ENCODE measurements around the gene KRTAP2-1. TPM values are rescaled to one million over a fixed set of nuclear protein-coding genes. Genes with fewer than 3 reads are reported as not detected.

KRTAP2-1 gene
- total and polyA plus RNA-seq, 8 donors = not detected

DNA sequence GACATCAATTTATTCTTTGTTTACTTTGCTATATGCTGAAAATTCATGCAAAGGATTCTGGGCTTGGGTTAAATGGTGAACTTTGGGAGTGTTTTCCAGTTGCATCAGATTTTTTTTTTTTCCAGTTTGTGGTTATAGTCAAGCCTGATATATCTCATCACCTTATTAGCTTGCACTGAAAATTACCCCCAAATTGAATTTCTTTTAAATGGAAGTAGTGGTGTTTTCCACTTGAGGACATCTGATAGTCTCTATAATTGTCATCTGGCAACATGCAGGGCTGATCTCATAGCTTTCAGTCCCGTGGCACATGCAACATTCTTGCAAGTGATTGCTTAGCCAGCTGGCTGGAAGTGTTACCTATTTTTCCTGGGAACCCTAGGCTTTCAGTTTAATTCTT, 33.5 kb downstream of the KRTAP2-1 start:
- FAIRE-seq = no peak
- no peak for DNase-seq
- intact Hi-C loops (cut with DNase I) = no loop called here
- H3K4me1 ChIP-seq = no peaks in the 10 kb centered on the region
- H3K4me3 ChIP-seq = no peak overlapping the region
- H3K36me3 ChIP-seq = no peaks in the 10 kb centered on the region
- TF ChIP-seq, protein P1, sequence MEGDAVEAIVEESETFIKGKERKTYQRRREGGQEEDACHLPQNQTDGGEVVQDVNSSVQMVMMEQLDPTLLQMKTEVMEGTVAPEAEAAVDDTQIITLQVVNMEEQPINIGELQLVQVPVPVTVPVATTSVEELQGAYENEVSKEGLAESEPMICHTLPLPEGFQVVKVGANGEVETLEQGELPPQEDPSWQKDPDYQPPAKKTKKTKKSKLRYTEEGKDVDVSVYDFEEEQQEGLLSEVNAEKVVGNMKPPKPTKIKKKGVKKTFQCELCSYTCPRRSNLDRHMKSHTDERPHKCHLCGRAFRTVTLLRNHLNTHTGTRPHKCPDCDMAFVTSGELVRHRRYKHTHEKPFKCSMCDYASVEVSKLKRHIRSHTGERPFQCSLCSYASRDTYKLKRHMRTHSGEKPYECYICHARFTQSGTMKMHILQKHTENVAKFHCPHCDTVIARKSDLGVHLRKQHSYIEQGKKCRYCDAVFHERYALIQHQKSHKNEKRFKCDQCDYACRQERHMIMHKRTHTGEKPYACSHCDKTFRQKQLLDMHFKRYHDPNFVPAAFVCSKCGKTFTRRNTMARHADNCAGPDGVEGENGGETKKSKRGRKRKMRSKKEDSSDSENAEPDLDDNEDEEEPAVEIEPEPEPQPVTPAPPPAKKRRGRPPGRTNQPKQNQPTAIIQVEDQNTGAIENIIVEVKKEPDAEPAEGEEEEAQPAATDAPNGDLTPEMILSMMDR (IDR thresholded peaks at IDR 0.05) = no peak
- no peaks in the 10 kb centered on the region for H3K27me3 ChIP-seq
- WGBS, 2 donors = 29 to 37% methylated on average over 1 of the region's 1 CpG
- ATAC-seq = no peak
- H3K27ac ChIP-seq = no peak overlapping the region
- no peaks in the 10 kb centered on the region for H3K9me3 ChIP-seq

DNA sequence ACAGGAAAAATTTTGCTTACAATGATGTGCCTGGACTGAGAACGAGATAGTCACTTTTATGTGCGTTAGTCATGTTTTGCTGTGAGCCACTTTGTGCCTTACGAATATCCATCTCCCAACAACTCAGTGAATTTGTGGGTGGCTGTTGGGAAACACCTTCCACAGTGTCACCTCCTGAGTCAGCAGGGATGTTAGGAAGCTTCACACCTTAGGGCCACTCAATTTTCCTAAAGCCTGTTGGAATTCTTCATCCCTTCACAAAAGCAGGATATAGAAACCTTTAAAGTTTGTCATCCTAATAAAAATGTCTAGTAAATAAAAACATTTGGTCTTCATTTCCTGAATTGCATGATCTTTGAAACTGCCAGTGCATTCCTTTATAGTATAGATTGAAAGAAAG, 33.9 kb downstream of the KRTAP2-1 start:
- ATAC-seq = no peak
- DNase-seq = no peak
- TF ChIP-seq, protein P1 (IDR thresholded peaks at IDR 0.05) = no peak
- H3K36me3 ChIP-seq = no peaks in the 10 kb centered on the region
- FAIRE-seq = no peak
- no peaks in the 10 kb centered on the region for H3K9me3 ChIP-seq
- no peak overlapping the region for H3K27ac ChIP-seq
- no peak overlapping the region for H3K4me3 ChIP-seq
- H3K27me3 ChIP-seq = no peaks in the 10 kb centered on the region
- 70 to 84% methylated on average over 3 of the region's 3 CpGs for WGBS, 2 donors
- intact Hi-C loops (cut with DNase I) = no loop called here
- no peaks in the 10 kb centered on the region for H3K4me1 ChIP-seq

DNA sequence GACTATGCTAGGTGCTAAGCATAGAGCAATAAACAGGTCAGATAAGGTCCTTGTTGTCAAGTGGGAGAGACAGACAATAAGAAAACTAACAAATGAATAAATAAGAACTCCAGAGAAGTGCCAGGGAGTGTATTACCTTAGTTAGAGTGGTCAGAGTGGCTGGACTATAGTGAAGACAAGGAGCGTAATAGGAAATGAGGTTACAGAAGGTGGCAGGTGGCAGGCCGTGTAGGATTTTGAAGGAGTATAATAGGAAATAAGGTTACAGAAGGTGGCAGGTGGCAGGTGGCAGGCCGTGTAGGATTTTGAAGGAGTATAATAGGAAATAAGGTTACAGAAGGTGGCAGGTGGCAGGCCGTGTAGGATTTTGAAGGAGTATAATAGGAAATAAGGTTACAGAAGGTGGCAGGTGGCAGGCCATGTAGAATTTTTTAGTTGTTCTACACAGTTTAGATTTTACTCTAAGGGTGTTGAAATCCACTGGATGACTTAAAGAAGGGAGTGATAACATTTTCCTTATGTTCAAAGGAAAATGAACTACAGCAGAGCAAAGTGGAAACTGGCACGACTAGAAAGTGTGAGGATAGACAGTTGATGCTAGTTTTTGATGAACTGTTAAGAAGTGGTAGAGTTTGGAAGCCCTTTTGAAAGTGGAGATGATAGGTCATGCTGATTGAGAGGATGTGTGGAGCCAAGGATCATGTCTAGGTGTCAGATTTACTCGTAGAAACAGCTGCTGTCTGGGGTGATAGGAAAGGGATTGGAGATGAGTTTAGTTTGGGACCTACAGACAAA, 34.6 kb downstream of the KRTAP2-1 start:
- WGBS, 2 donors = 64 to 73% methylated on average over 6 of the region's 6 CpGs
- FAIRE-seq = no peak
- Histone ChIP-seq H3K4me3 (no peak overlapping the region), H3K27ac (no peak overlapping the region), H3K4me1 (no peaks in the 10 kb centered on the region), H3K27me3 (no peaks in the 10 kb centered on the region), H3K36me3 (no peaks in the 10 kb centered on the region), H3K9me3 (no peaks in the 10 kb centered on the region)
- no peak for ATAC-seq
- DNase-seq = no peak
- intact Hi-C loops (cut with DNase I) = no loop called here
- TF ChIP-seq, protein P1 (IDR thresholded peaks at IDR 0.05) = no peak

DNA sequence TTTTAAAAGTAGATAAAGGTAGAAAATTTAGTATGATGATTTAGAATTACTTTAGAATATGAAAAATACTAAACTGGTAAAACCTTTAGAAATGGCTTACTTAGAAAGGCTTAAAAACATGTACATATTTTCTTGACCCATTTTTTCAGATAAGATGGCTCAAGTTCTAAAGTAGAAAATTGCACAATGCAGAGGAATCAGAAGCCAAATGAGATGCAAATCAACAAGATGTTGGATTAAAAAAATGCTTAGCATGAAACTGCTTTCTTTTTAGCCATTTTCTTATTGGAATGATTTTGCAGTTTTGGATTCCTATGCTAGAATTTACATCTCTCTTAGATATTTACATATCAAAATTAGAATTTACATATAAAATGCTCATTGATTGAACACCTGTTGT, 36.7 kb downstream of the KRTAP2-1 start:
- FAIRE-seq = no peak
- TF ChIP-seq, protein P1 (IDR thresholded peaks at IDR 0.05) = no peak
- no peak for DNase-seq
- Histone ChIP-seq H3K36me3 (no peaks in the 10 kb centered on the region), H3K27me3 (no peaks in the 10 kb centered on the region), H3K4me3 (no peak overlapping the region), H3K4me1 (no peaks in the 10 kb centered on the region), H3K27ac (no peak overlapping the region), H3K9me3 (no peaks in the 10 kb centered on the region)
- ATAC-seq = no peak
- intact Hi-C loops (cut with DNase I) = no loop called here

DNA sequence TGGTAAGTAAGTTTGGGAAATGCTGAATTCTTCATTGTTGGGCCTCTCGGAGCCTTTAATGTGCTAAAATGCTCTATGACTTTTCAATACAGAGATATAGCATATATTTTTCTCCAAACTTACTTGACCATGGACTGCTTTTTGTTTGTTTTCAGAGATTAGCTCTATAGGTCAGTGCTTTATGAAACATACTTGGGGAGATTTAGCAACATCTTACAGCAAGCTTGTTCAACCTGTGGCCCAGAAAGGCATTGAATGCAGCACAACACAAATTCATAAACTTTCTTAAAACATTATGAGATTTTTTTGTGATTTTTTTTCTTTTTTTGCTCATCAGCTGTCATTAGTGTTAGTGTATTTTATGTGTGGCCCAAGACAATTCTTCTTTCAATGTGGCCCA, 37.2 kb downstream of the KRTAP2-1 start:
- H3K27me3 ChIP-seq = no peaks in the 10 kb centered on the region
- no peak overlapping the region for H3K27ac ChIP-seq
- ATAC-seq = no peak
- intact Hi-C loops (cut with DNase I) = no loop called here
- H3K36me3 ChIP-seq = no peaks in the 10 kb centered on the region
- H3K9me3 ChIP-seq = no peaks in the 10 kb centered on the region
- DNase-seq = no peak
- 86 to 89% methylated on average over 1 of the region's 1 CpG for WGBS, 2 donors
- TF ChIP-seq, protein P1 (IDR thresholded peaks at IDR 0.05) = no peak
- H3K4me3 ChIP-seq = no peak overlapping the region
- H3K4me1 ChIP-seq = no peaks in the 10 kb centered on the region
- no peak for FAIRE-seq

All from pancreas (tissue), 10 donors.